HG02763 (cell line): Measurements from ENCODE around the gene IL17RE.
"Not testable (repeated sequence)": the region's sequence is repeated elsewhere in the genome, so short reads cannot be mapped to it uniquely, and the experiment has no call there.

Experiments
- ATAC-seq: cut with Tn5 transposase; IDR thresholded peaks from one replicate; pipeline ENCODE4 v1.9.1; 2021; ENCODE audit warnings: mild to moderate bottlenecking, moderate library complexity; ENCODE audit not compliant: unreplicated experiment

IL17RE gene

GRCh38 chr3:9878700-9879099 lies 23.9 kb upstream of the IL17RE start:
- no peak for ATAC-seq

GRCh38 chr3:9879830-9880549 lies 22.7 kb upstream of the IL17RE start, which contains the start of gene CIDEC:
TSS of gene CIDEC (minus strand) at chr3:9880253. CDS start at chr3:9878486, 1,767 bp downstream.
- ATAC-seq, result no peak

GRCh38 chr3:9881441-9881840 lies 21.2 kb upstream of the IL17RE start:
- ATAC-seq, result no peak

DNA sequence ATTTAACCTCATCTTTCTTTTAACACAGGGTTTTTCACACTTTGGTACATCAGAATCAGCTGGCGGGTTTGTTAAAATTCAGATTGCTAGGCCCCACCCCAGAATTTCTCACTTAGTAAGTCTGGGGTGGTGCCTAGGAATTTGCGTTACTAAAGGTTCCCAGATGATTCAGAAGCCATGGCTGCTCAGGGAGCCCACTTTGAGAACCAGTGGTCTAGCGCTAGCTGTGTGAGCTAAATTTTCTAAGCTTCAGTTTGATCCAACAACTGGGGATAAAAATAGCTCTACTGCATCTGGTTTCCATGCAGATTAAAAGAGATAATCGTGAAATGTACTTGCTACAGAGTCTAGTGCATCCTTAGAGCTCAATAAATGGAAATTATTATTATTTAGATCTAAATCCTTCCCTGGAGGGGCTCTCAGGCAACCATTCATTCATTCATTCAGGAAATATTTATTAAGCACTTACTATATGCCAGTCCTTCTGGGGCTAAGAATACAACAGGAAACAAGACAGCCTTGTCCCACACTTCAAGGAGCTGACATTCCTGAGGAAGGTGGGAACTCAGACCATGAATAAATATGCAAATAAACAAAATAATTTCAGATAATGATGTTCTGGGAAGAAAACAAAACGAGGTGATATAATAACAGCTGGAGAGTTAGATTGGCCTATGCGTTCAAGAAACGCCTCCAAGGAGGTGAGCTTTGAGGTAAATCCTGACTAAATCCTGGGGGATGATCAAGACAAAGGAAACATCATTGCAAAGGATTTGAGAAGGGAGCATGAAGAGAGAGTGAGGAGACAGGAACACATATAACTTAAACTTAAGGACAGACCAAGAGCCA lies 18.7 kb upstream of the IL17RE start:
- ATAC-seq, result no peak

DNA sequence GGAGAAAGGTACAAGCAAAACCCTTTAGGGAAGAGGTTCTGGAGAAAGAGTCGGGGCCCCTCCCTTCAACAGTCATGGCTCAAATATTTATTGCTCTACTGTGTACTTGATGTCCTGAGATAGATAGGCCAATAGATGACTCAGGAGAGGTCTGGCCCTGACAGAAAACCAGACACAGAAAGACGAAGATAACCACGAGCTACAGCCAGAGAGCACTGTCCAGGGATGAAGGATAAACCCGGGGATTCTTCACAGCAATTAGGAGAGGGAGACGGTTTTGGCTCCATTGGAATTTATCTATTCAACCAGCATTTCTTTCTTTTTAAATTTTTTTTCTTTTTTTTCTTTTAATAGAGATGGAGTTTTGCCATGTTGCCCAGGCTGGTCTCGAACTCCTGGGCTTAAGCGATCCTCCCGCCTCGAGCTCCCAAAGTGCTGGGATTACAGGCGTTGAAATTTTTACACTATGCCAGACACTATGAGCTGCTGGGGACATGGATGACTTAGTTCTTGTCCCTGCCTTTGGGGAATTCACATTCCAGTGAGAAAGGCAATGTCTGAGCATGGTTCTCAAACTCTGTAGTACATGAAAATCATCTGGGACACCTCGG lies 18.0 kb upstream of the IL17RE start:
- no peak for ATAC-seq

GRCh38 chr3:9886328-9886727 lies 16.3 kb upstream of the IL17RE start:
- no peak for ATAC-seq

- no peak for ATAC-seq
Measured at GRCh38 chr3:9887480-9887879, 15.2 kb upstream of the IL17RE start.

- ATAC-seq, result no peak
Measured at GRCh38 chr3:9888540-9888939, 14.1 kb upstream of the IL17RE start.

- ATAC-seq, result no peak
Measured at GRCh38 chr3:9889405-9889804, 13.2 kb upstream of the IL17RE start.

- peak; percentile 79 for ATAC-seq
Measured at GRCh38 chr3:9890249-9891071, 12.2 kb upstream of the IL17RE start, which contains the start of gene JAGN1. TSS of gene JAGN1 (plus strand) at chr3:9890610. CDS start at chr3:9890723, 113 bp downstream.

DNA sequence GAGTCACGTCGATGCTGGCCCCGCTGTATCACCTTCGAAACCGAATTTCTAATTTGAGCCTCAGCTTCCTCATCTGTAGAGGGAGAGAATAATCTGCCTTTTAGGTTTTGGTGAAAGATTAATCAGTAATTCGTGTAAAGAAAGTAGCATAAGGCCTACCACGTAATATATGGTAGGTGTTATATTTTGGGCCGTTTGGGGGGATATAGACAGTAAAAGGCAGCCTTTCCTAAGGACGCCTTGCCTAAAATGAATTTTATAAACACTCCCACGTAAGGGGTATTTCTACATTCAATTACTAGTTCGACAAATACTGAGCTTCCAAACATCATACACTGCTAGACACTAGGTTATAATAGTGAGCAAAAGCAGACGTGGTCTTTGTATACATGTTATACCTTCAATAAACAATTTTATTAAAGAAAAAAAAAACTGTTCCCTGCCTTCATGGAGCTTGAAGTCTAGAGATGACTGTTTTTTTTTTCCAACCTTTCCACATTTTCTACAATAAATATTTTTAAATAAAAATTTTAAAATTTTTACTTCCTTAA lies 11.5 kb upstream of the IL17RE start:
- no peak for ATAC-seq

DNA sequence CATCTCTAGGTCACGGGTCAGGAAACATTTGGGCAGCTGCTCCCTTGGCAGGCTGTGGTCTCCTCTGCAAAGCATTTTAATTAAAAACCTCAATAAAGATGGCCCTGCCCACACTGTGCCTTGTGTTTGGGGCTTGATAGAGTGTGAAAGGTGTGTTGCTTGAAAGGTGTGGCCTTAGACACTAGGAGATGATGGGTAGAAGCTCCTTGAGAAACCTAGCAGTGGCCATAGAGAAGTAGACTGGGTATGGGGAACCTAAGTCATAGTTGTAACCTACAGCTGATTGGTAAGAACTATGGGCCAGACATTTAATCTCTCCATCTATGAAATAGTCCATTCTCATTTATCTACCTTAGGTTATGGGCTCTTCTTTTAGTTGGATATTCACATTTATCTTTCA lies 8.9 kb upstream of the IL17RE start:
- no peak for ATAC-seq

DNA sequence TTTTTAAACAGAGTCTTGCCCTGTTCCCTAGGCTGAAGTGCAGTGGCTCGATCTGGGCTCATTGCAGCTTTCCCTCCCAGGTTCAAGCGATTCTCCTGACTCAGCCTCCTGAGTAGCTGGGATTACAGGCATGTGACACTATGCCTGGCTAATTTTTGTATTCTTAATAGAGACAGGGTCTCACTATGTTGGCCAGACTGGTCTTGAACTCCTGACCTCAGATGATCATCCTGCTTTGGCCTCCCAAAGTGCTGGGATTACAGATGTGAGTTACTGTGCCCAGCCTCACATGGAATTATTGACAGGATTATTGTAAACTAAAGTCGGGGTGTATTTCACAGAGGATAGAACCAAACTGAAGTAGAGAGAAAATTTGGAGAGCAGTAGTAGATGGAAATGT lies 6.9 kb upstream of the IL17RE start:
- not testable (repeated sequence) for ATAC-seq

GRCh38 chr3:9896755-9897407 lies 5.8 kb upstream of the IL17RE start:
- not testable (repeated sequence) for ATAC-seq

DNA sequence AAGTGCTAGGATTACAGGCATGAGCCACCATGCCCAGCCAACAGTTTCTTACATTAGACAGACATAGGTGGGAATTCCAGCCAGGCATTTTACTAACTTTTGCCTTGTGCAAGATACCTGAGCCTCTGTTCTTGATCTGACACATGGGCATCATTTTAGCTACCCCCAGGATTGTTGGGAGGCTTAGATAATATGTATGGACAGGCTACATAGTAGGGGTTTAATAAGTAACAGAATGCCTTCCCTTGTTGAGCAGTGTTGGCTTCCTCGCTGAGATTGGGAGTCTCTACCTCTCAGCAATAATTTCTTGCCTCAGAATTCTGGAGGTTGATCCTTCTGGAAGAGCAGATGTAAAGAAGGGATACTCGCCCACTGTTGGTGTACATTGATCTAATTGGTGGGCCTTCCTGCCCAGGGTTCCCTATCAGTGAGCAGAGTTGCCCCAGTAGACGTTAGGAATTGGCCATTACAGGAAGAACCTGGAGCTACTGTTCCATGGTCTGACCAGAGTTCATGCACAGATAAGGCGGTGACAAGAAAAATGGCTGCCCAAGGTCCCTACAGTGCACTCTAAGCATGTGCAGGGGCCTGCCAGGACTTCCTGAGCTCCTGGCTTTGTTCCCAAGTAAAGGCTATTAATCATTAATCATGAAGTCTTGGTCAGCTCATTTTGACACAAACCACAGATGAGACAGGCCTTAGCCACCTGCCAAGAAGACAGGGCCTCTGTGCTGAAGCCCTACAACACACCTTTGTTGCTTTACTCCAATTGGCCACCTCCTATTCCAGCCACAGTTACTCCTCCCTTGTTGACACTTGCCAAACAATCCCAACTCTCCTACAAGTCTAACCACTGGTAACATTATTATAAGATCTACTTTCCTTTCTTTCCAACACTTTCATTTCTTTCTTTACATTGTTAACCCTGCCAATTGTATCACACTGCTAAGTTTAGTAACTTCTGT lies 5.0 kb upstream of the IL17RE start:
- peak; percentile 62 for ATAC-seq

- ATAC-seq, result no peak
Measured at GRCh38 chr3:9898467-9899241, 4.0 kb upstream of the IL17RE start.

DNA sequence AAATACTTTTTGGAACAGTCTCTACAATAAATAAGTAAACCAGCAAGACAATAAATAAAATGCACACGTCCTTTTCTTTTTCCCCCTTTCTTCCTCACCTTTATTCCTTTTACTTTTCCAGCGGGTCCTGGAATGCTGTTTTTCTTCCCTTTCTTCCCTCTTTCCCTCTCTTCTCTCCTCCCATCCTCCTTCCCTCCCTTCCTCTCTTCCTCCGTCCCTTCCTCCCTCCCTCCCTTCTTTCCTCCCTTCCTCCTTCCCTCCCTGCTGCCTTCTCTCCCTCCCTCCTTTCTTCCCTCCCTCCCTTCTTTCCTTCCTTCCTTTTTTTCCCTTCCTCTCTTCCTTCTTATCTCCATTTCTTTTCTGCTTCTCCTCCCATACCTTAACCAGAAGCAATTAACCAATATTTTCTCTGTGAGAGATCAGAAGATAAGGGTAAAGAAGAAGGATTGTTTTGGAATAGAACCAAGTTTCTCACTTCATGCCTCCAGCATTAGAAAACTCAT lies 3.3 kb upstream of the IL17RE start:
- no peak for ATAC-seq

DNA sequence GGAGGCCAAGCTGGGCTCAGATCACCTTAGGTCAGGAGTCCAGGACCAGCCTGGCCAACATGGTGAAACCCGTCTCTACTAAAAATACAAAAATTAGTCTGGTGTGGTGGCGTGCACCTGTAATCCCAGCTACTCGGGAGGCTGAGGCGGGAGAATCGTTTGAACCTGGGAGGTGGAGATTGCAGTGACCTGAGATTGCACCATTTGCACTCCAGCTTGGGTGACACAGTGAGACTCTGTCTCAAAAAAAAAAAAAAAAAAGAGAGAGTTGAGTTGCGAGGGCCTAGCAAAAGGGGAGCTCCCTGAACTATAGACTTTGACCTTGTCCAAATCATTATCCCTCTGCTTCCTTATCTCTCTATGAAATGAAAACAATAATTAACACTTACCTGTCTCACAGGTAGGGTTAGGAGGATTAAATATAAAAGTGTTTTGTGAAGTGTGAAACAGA lies 1.7 kb upstream of the IL17RE start:
- ATAC-seq, result not testable (repeated sequence)
